ENCODE results near the gene TNFSF8.

The TNFSF8 gene

DNA sequence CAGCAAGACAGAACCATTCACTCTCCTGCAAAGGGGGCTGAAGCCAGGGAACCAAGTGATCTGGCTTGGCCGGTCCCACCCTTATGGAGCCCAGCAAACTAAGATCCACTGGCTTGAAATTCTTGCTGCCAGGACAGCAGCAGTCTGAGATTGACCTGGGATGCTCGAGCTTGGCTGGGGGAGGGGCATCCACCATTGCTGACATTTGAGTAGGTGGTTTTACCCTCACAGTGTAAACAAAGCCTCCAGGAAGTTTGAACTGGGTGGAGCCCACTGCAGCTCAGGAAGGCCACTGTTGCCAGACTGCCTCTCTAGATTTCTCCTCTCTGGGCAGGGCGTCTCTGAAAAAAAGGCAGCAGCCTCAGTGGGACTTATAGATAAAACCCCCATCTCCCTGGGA, 60.5 kb downstream of the TNFSF8 start:
- no peak for DNase-seq (ENCODE audit: low read depth in 2 of 2)

DNA sequence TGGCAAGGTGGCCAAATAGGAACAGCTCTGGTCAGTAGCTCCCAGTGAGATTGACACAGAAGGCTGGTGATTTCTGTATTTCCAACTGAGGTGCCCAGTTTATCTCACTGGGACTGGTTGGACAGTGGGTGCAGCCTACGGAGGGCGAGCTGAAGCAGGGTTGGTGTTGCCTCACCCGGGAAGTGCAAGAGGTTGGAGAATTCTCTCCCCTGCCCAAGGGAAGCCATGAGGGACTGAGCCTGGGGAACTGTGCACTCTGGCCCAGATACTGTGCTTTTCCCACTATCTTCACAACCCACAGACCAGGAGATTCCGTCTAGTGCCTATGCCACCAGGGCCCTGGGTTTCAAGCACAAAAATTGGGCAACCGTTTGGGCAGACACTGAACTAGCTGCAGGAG, 61.0 kb downstream of the TNFSF8 start:
- no peak for DNase-seq (ENCODE audit: low read depth in 2 of 2)

DNA sequence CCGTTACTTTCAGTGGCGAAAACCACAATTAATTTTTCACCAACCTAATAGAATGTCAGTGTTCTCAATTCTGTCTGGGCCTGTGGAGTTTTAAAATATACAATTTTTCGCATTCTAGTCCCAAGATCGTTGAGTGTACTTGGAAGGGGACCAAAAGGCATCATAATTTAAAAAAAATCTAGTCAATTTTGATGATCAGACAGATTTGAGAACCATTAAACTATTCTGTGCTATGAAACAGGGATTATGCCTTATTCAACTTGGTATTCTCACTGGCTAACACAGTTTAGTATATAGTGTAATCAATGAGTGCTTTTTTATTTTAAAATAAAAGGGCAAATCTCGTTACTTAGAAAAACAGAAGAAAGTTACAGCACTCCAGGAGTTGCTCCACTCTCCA, 63.1 kb downstream of the TNFSF8 start:
- DNase-seq (ENCODE audit: low read depth in 2 of 2) = no peak

DNA sequence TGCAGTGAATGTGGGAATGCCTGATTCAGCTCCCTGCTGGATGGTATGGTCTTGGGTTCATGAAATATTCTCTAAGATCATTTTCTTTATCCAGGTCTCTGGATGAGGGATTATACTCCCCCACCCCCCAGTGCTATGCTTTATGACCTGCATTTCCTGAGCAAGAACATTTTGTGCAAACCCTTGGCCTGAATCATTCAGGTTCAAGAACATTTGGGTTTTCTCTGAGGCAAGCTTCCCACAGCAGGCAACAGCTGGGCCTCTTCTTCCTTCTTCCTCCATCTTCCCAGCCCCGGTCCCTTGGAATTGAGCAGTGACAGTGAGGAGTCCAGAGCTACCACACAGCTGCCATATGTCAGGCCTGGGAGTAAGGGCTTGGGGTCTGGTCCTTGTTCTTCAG, 65.9 kb downstream of the TNFSF8 start:
- no peak for DNase-seq (ENCODE audit: low read depth in 2 of 2)

DNA sequence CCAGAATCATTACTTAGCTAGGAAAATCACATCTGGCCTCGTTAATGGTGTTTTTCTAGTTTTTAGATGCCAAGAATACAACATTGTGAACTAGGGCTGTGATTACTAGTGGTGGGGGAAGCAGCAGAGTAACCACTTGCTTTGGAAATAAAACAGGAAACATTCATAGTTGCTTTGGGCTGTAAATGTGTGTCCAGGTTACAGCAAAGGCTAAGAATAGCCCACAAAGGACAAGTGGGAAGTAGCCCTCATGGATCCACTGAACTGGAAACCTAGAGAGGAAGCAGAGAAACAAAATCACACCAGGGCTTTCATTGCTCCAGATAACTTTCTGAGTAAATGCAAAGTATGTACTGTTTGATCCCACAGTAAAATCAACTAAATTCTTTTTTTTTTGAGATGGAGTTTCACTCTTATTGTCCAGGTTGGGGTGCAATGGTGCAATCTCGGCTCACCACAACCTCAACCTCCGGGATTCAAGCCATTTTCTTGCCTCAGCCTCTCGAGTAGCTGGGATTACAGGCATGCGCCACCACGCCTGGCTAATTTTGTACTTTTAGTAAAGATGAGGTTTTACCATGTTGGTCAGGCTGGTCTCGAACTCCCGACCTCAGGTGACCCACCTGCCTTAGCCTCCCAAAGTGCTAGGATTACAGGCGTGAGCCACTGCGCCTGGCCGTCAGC, 68.3 kb downstream of the TNFSF8 start:
- DNase-seq (ENCODE audit: low read depth in 2 of 2) = no peak

DNA sequence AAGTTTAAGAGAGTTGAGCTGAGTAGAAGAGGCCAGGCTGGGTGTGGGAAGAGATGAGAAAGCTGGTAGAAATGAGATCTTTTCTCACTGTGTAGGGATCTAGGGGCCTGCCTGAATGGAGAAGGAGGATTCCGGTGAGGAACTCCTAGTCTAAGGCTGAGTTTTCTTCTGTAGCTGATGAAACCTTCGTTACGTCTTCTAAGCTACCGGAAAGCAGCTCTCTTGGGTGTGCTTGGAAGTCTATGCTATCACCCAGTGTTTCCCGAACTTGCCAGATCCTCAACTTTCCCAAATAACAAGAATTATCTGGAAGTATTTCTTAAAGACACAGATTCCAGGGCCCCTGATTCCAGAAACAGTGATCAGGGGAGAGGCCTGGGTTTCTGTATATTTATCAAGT, 69.1 kb downstream of the TNFSF8 start:
- DNase-seq (ENCODE audit: low read depth in 2 of 2) = no peak

DNA sequence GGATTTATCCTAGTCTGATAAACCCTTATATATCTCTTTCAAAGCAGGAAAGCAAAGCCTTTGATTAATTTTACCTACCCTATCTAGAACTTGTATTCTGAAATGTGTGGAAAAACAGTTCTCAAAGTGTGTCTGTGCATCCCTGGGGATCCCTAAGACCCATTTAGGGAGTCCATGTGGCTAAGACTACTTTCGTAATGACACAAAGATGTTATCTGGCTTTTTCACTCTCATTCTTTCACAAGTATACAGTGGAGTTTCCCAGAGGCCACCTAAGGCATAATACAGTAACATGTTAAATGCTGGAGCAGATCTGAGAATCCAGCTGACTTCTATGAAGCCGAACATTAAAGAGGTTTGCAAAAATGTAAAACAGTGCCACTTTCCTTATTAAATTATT, 70.2 kb downstream of the TNFSF8 start:
- no peak for DNase-seq (ENCODE audit: low read depth in 2 of 2)

DNA sequence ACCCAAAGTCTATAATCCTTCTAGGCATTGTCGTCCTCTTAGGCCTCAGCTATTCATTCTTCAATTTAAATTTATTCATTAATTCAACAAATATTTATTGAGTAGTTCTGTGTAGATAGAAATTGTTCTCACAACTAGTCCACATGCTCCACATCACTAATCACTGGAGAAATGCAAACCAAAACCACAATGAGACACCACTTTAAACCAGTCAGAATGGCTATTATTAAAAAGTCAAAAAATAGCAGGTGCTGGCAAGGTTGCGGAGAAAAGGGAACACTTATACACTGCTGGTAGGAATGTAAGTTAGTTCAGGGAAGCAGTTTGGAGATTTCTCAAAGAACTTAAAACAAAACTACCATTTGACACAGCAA, 73.5 kb downstream of the TNFSF8 start:
- DNase-seq (ENCODE audit: low read depth in 2 of 2) = no peak

DNA sequence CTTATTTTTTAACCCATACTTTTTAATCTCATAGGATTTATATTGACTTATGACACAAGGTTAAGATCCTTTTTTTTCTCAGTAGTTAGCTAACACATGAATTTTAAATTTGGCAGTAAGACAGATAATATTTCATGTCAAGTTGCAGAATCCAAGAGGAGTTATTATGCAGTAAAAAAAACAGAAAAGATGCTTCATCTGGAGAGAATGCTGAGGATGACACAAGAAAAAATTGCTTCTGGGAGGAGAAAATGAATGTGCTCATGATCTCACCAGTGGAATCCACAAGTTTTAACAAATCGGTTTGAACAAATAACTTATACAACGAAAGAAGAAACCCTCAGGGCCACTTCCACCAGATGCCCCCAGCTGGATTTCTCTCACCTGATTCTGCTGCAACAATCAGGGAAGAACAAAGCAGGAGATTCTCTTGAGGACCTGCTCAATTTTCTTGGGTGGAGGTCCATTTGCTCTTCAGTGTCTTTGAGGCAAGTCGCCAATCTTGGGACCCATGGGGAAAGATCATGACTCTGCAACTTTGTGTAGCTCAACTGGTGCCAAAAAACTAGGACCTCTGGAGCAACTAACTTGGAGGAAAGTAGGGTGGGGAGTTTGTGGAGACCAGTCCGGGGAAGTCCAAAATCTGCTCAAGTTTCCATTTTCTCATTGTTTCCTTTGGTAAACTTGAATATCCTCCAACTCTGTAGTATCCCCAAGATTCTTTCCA, 74.0 kb downstream of the TNFSF8 start:
- DNase-seq (ENCODE audit: low read depth in 2 of 2) = peak; percentile 83 to 88

DNA sequence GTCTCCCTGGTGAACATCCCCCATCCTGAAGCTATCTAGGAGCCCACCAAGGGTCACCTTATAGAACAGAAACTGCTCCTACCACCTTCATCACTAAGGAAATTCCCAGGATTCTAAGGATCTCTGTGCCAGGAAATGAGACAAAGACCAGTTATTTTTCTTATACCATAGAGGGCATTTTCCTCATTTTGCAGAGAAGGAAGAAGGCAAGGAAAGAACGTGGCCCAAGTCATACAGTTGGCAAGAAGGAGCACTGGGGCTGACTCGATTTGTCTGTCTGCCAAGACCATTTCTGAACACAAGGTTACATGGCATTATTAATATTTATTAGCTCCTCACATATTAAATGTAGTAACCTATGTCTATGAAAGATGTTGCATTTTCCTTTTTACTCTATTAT, 74.9 kb downstream of the TNFSF8 start:
- no peak for DNase-seq (ENCODE audit: low read depth in 2 of 2)

DNA sequence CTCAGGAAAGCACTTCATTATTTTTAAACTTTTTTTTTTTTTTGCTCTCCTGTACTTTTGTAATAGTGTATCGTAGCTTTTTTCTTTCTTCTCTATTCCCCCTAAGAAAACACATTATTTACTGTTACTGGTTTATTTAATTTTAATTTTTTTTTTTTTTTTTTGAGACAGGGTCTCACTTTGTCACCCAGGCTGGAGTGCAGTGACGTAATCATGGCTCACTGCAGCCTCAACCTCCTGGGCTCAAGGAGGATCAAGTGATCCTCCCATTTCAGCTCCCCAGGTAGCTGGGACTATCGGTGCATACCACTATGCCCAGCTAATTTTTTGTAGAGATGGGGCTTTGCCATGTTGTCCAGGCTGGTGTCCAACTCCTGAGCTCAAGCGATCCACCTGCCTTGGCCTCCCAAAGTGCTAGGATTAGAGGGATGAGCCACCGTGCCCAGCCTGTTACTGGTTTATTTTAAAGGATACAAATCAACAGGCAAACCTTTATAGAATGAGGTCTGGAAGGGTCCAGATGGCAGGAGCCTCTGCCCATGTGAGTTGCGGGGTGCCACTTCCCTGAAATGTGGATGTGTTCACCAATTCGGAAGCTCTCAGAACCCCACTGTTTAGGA, 75.5 kb downstream of the TNFSF8 start:
- DNase-seq (ENCODE audit: low read depth in 2 of 2) = no peak

DNA sequence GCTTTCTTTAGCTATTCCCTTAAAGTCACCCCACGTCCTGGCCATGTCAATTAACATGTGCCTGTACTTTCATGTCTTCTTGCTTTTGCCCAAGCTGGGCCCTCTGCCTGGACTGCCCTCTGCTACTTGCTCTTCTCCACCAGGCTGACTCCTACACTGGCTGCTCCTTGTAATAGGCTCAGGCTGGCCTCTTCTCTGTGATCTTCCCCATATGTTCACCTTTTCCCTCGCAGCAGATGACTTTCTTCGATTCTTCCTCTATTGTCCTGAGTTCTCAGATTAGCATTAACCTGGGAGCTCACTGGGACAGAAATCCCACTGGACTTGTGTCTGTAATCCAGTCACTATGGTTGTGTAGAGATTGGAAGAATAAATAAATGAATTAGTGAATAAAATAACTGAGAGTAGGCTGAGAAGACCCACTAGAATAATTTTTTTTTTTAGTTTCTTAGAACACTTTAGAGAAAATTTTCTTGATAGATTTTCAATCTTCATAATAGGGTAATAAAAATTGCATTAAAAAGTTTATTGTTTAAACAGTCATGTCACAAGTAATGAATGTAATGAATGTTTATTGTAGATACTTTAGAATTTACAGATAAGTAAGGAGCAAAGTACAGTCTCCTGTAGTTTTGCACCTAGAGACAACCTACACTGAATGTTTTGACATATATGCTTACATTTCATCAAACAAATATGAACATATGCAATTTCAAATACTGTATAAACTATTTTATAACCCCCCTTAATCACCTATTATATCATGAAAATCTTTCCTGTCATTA, 77.1 kb downstream of the TNFSF8 start:
- no peak for DNase-seq (ENCODE audit: low read depth in 2 of 2)

DNA sequence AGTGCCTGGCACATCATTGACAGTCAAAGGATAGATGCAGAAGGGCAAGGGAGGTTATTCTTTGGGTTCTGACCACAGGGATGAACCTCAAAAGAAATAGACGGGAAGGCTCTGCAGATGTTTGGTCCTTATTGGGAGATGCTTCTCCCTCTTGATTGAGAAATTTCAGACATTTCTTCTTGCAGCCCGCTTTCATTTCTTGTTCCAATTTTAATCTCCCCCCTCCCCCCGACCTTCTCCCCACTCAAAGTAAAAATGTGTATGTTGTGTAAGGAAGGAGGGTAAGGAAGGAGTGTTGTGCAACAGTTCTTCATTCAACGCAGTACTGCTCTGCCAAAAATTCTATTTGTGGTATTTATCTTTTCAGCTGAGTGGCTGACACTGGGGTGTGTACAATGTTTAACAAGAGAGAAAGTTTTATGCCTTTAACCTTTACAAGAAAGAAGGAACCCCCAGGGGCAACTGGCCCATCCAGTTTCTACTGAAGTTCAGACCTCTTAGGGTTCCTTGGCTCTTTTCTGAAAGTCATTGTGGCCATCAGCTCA, 78.3 kb downstream of the TNFSF8 start:
- peak; percentile 89 to 90 for DNase-seq (ENCODE audit: low read depth in 2 of 2)

DNA sequence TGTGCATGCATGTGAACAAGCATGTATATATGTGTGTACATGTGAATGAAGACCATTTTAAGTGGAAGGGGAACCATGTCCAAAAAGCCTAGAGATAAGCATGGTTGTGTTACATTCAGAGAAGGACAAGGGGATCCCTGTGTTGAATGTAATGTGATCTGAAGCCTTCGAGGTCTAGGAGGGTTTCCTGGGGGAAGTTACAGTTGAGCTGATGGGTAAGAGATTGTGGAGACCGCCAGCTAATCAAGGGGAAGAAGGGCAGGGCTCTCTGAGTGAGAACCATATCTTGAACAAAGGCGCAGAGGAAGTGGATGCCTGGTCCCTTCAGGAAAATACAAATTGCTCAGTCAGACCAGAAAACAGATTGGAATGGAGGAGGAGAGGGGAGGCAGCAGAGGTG, 79.1 kb downstream of the TNFSF8 start:
- DNase-seq (ENCODE audit: low read depth in 2 of 2) = no peak
